Erythroblast (primary cell): ENCODE measurements around the gene CDK5R2.

ENCODE experiments used
- GATA1 ChIP-seq: IDR thresholded peaks from 2 replicates; pipeline ENCODE4 v1.6.1; 2011; ENCODE audit warnings: low read depth, mild to moderate bottlenecking, control low read depth, low read length, moderate library complexity
- POLR2A ChIP-seq: IDR thresholded peaks from 2 replicates; pipeline ENCODE4 v1.6.1; 2011; ENCODE audit warnings: mild to moderate bottlenecking, low read length

DNA sequence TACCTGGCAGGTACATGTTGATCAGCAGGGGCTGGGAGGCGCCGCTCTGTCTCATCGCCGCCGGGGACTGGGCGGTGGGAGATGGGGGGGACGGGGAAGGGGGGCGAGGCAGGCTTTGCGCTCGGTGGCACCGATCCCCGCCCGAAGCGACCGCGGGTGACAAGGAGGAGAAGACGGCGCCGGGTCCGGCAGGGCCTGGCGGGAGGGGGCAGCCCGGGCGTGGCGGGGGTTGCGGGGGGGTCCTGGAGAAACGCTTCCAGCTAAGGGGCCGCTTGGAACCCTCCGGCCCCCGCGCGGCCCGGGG is 25.5 kb downstream of the CDK5R2 start, which contains the start of gene FEV:
- TF ChIP-seq POLR2A (no peak), GATA1 (no peak)
